SHP77 (cell line): Measurements from ENCODE around the gene FSTL4.

Source experiments
- DNase-seq, 2 experiments: peaks; one replicate each; lab custom pipeline; 2025; lab: John Stamatoyannopoulos, UW

FSTL4 gene

DNA sequence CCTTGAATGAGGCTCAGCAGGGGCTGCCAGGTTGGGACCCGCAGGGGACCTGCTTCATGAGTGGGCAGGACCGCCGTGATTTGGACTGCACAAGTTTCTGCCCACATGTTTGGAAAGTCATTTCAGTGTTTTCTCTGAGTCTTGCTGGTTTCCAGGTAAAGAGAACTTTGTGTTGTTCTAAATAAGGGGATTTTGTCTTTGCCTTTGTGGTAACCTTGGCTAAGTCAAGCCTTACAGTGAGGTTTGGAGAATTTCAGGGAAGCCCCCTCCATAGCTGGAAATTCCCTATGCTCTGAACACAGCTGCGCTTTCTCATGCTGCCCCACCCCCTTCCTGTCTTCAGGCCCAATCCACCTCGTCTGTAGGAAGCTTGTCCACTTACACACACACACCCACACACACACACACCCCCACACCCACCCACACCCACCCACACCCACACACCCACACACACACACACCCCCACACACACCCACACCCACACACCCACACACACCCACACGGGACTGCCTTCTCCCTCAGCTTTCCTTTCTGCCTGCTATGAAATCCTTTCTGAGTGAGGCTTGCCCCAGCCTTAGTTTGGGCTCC lies 290.4 kb downstream of the FSTL4 start:
- no peak for DNase-seq

DNA sequence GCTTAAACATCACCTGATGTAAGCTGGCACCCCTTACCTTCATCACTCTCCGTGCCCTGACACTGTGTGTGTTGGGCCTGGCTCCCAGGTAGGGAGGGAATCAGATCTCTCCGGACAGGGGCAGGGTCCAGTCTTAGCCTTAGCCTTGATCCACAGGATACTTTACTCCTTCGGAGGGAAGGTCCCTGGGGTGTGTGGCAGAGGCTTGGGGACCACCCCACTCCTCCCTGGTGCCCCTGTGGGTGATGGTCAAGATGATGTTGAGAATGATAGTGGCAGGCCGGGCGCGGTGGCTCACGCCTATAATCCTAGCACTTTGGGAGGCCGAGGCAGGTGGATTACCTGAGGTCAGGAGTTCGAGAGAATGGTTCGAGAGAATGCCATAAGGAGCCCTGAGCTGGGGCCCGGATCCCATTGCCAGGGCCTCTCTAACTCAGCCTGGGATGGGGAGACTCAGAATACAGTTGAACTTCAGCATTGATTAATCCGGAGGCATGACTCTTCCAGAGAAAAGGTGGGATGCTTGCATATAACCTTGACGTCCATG lies 291.0 kb downstream of the FSTL4 start:
- no peak for DNase-seq

DNA sequence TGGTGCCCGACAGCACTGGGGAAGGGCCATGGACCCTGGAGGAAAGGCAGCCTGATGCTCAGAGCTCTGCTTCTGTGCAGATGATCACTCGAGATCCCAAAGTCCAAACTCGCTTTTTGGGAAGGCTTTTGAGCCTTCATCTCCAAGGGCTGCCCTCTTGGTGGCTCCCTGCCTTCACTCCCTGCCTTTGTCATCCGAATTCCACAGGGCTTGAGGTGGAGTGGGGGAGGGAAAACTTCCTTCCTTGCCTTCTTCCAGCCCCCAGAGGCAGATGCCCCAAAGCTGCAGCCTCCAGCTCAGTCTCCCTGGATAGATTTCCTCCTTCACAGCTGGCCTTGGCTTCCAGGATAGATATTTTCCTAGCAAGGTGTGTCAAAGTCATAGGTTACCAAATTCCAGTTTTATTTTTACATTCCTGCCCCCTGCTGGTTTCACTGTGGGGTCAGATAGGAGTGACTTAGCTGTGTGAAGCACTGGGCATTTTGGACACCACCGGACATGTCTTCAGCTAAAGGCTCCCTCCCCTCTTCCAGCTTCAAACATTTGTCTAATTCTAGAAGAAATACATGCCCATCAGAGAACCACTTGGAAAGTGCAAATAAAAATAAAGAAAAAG lies 292.3 kb downstream of the FSTL4 start:
- DNase-seq, result no peak

DNA sequence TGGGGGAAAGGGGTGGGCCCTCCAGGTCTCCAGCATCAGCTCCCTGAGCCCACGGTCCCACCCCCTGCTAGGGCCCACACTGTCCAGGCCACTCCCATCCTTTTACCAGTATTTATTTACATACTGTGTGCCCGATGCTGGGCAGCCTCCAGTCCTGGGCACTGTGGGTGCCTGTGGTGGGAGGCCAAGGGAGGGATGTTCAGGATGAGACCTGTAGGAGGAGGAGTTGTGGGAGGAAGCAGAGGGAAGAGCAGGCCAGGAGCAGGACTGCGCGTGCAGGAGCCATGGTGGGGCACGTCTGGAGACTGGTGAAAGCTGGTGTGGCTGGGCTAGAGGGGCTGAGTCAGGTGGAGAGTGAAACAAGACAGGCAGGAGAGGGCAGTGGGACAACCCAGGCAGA lies 293.1 kb downstream of the FSTL4 start:
- no peak for DNase-seq

DNA sequence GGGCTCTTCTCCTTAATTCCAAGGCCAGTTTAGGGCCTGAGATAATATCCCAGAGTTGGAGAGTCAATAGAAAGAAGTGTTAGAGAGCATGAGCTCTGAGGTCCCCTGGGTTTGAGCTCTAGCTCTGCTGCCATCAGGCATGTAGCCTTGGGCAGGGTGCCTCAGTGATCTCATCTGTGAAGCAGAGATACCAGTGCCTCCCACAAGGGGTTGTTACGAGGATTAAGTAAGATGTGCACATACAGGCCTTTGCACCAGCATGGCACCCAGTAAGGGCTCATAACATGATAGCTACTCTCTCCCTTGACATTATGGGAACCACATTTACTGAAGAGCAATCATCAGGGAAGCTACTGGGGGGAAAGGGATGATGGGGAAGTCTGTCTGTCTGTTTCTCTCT lies 294.8 kb downstream of the FSTL4 start:
- no peak for DNase-seq

DNA sequence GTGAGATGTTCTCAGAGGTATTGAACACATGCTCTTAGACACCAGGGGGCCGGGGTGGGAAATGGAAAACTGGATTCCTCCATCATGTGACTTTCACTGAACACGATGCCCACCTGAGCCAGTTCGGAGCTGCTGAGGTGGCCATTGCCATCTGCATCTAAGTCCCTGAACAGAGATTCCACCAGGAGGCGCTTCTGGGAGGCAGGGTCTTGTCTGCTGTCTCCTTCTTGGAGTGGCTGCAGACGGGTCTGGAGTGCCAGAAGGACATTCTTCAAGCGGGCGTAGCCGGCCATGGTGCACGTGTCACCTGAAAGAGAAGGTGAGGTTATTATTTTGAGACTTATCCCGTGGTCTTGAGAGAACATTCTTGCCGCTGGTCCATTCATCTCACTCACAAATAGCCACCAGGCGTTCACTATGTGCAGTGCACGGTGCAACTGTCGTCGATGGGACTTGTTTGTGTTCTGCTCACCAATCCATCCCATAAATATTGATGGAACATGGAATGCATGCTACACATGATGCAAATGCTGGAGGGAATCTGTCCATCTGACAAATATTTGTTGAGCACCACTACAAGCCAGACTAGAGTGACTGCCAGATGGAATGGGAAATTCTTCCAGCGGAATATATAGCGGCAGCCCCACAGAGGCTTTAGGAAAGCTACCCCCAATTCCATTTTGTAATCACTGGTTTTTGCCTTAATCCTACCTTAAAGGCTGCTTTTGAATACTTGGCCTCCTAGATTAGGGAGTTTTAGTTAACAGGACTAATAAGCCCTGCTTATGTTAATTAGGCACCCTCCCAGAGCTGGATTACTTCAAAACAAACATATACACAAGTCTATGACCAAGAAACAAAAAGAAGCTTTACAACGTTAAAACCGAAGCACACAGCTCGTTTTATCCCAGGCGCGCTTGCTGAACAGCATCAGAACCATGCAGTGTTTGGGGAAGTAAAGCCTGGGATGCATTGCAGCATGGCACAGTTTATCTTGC lies 295.7 kb downstream of the FSTL4 start:
- DNase-seq, result no peak

DNA sequence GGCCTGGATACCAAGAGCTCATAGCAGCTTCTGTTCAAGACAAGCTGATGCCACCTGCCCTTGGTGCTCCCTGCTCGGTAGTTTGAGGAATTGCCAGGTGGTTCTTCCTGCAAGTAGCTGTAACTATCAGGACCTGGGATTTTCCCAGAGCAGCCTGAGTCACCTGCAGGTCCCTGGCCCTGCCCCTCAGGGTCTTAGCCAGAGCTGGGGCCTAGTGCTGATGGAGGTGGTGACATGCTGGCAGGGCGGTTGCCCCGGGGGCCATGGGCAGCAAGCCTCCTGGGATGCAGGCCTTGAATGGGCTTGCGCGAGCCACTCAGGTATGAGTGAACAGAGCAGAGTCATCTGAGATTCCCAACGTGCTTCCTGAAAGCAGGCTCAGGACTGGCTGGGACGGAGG lies 298.3 kb downstream of the FSTL4 start:
- DNase-seq, result no peak

DNA sequence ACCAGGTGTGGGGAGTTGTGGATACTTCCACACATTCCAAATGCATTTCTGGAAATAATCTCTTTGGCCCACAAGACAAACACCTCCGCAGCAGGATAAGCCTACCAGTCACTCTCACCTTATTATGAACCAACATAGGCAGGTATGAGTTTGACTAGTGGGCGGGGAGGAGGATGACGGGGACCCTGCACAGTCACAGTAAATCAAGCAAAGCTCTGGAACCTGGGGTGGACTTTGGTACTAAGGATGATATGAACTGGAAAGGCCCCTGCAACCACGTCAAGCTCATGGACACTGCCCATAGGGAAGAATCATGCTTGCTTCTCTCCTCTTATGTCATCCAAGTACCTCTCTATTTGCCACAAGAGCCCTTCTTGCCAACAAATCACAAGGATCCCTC lies 301.2 kb downstream of the FSTL4 start:
- no peak for DNase-seq

DNA sequence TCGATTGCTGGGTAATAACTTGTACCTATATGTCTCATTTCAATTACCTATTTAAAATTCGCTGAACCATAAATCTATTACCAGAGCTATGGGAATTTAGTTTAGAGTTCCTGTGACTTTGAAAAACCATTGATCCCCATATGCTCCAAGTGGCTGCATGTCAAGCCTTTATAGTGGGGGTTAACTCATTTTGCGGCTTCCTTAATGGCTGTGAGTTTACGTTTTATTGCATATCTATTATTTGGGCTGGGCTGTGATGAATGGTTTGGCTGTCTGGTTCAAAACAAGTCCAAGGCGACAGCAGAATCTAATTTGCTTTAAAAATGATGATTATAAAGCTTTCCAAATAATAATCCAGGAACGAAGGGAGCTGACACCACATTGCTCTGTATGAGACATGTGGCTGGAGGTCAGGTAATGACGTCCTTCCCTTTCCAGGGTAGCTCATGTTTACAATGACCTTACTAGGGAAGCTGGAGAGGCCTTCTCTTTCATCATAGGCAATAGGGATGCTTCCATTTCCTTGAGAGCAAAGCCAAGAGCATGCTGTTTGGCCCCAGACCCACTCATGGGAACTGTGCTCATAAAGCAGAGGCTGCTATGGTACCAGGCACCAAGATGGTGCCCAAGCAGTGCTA lies 302.2 kb downstream of the FSTL4 start:
- no peak for DNase-seq

DNA sequence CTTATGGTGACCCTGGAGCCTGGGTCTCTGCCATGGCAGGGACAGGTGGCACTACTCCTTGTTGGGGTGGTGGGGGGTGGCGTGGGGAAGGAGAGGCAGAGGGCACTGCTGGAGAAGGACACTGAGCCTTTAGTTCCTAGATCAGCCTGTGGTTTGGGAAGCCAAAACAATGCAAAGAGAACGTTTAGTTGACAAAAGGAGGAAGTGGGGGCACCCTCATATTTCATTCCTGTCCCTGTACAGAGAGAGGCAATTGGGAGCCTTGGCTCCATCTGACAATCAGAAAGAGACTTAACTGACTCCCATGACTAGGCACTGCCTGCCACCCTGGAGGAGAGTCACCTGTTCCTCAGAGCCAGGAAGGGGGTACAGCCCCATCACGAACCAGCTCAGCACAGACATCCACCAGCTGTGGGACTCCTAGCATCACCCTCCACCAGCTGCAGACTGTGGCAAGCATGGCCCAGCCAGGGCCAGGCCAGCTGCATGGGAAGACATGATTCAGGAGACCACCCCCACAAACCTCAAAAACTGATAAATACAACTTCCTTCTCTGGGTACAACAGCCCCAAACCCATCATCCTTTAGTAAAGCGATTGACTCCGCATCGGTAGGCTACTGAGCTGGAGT lies 303.1 kb downstream of the FSTL4 start:
- DNase-seq, result no peak

DNA sequence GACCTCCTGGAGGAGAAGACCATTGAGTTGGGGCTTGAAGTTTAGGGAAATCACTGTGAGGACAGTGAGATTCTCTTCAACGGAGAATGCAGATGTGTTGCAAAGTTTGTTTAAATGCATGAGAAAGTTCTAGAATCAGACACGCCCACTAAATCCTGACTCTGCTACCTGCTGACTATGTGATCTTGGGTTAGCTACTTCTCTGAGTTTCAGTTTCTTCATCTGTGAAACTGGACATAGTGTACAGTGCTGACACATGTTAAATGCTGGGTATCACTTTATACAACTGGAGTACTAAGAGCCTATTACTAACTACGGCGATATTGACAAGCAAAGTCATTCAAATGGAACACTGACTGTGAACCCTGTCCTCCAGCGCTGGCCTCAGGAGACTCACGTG lies 305.1 kb downstream of the FSTL4 start:
- DNase-seq, result no peak

DNA sequence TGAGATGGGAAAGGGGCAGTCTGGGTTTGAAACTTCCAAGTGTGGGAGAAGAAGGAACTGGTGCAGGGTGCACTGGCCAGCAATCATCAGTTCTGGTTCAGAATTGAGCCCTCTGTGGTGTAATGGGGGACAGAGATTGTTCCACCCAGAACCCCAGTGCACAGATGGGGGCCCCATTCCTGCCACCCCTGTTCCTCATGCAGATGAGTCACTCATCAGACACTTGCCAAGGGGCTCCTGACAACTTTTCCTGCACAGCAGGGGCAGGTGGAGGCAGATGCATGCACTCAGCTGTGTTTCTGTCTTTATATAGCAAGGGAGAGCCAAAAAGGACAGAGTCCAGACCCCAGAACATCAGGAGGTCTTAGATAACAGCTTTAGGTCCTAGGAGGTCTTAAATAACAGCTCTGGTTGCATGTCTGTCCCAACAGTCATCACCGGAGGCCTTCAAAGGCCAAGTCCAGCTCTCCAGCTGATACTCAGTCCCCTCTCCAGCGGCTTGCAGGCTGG lies 307.6 kb downstream of the FSTL4 start:
- no peak for DNase-seq

DNA sequence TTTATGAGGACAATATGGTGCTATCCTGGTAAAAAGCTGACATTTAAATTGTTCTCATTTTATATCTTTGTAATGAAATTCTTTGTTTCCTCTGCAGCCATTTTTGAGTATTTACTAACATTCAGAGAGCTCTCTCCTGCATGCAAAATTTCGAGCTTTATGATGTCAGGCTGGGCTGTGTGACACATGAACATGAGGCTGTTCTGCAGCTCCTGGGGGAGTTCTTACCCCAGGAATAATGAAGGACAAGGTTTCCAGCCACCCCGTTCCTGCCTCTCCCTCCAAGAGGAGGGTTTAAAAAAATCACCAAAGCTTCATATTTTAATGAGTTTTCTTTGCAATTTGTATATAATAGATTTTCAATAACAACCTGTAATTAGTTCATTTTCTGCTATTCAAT lies 308.2 kb downstream of the FSTL4 start:
- DNase-seq, result no peak

DNA sequence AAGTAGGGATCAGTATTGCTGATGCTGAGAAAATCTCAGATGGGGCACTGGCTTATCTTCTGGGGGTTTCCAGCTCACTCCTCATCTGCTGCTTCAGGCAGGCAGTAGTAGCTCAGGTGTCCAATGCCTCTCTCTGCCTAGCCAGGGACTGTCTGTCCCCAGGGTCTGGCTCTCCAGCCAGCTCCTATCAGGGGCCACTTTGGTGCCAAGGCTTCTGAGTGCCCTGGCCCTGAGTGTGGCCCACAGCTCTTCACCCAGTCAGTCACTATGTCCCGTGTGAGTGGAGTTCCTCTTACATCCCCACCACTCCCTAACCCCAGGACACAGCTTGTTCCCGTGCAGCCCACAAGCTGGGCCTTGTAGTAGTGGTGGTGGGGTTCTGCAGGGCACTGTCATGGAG lies 309.0 kb downstream of the FSTL4 start:
- no peak for DNase-seq

DNA sequence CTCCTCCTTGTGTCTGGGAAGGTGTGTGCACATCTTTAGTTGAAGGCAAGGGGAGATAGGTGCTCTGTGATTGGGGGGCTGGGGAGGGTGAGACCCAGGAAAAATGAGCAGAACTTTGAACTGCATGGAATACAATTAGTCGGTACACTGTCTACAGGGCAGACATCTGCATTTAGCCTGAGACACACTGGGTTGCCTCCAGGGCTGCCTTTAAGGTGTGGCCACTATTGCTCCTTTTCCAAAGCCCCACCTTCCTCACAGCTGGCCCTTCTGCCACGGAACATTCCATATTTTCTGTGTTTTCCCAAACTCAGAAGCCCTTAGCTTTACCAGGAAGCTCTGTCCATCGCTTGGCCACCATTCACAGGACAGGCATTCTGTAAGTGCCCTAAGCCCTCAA lies 312.6 kb downstream of the FSTL4 start:
- DNase-seq, result no peak

DNA sequence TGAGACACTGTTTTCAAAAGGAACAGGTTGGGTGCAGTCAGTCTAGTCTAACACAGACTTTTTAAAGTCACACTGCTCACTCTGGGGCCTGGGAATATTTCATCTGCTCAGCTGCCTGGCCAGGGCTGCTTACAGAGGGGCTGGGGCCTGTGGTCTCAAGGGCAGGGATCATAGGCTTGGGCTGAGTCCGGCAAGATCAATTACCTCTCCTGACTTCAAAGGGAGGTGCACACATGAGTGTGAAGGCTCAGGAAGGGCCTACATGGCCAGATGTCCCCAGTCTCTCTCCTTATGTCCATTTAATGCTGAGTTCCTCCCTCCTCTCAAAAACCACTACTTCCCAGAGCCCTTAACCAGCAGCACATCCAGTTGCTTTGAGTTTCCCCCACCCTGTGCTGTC lies 313.3 kb downstream of the FSTL4 start:
- no peak for DNase-seq

DNA sequence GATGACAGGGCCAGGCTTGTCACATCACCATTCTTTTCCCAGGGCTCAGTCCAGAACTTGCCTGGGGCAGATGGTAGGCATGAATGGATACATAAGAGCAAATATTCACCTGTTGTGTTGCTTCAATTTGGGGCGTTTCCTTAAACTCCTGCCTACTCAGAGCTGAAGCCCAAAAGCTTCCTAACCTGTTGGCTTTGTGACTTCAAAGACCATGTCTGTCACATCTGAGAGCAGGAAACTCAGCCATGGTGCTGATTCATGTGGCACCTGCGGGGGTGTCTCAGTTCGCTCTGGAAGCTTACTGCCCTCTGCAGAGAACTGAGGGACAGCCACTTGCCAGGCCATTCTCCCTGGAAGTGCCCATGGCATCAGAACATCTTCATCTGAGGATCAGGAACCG lies 313.9 kb downstream of the FSTL4 start:
- no peak for DNase-seq

DNA sequence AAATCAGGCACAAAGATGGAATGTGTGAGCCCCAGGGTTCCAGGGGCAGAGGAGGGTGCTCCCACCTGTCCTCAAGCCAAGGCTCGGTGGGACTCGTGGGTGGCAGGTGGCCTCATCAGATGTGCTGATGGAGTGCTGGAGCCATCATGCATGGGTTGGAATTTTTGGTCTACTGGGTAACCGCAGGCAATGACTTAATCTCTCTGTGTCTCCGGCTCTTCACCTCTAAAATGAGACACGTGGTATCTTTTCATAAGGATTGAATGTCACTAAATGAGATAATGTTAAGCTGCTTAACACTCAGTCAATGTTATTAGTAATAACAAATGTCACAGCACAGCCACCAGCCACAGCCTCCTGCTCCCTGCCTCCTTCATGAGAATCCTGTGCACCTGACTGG lies 315.0 kb downstream of the FSTL4 start:
- DNase-seq, result no peak

DNA sequence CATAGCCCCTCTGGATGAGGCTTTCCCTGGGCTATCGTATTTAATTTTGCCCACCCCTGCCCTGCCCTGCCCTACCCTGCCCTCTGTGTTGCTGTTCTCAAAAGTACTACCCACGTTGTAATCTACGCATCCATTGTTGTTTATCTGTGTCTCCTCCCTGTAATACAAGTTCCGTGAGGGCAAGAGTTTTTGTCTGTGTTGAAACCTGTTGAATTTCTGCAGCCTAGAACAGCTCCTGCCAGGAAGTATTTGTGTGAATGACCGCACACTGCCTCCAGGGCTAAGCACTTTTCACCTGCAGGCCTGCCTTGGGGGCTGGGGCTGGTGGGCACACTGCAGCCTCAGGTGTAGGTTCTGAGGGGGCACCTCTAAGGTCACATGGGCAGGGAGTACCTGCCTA lies 315.7 kb downstream of the FSTL4 start:
- DNase-seq, result no peak

DNA sequence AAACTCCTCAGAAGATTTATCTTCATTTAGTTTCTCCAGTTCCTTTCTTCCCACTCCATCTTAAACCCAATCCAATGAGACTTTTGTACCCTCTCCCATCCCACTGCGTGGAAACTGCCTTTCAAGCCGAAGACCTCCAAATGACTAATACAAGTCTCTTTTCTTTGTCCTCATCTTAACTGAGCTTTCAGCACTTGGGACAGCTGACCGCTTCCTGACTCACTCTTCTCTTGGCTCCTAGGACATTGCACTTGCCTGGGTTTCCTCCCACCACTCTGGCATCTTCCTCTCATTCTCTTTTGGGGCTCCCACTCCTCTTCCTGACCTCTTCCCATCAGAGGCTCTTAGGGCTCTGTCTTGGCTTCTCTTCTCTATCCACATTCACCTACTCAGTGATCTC lies 316.8 kb downstream of the FSTL4 start:
- no peak for DNase-seq

DNA sequence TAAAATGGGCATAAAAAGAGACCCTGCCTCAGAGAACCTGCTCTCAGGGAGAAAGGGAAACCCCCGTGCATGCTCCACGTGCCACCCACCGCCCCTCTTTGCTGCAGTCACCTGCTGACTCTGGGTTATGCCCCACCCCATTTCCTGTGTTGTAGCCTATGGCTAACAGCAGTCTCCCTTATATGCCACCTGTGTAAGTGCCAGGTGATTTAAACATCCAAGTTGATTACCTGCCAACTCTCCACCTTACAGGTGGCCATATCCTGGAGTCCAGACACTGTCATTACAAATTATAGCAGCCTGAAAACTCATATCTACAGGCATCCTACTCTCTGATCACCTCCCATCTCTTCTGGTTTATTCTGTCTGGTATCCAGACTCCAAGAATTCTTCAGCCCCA lies 318.0 kb downstream of the FSTL4 start:
- no peak for DNase-seq

DNA sequence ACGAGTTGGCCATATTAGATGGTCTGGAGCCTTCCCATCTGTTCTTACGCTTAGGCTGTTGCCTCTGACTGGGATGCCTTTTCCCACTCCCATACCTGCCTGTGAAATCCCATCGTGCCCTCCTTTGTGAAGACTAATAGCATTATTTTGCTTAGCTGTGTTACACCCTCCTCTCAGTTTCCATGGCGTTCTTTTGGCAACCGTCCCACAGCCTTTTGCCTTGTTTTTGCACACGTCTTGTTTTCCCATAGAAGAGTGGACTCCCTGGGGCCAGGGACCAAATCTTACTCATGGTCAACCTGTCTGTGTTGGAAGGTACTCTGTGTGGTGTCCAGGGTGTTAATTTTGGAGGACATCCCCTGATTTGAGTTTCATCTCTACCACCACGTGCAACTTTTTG lies 318.4 kb downstream of the FSTL4 start:
- no peak for DNase-seq
